Dermis microvascular lymphatic vessel endothelial cell (primary cell): Measurements from ENCODE around the gene ZNF32. TPM values are rescaled to one million over a fixed set of nuclear protein-coding genes. Genes with fewer than 3 reads are reported as not detected.
A peak's percentile ranks its signal among the peaks of the same experiment; 100 is the strongest.

Experiments used
- DNase-seq, 2 donors: peaks; one replicate each; pipeline versions ENCODE4 v3.0.0 to v3.0.0-alpha.2; 2010; ENCODE audit warnings: low read depth in 2 of 2
- total RNA-seq: library from RNA; depleted of rRNA; stranded (reverse); fragments of >200 nt; gene quantifications from 2 replicates; pipeline ENCODE4 v1.2.1, GENCODE V29; 2014

Gene ZNF32
- total RNA-seq, 1 donor from 2014 or later, result 16.3 TPM

GRCh38 chr10:43681220-43681619, 32.5 kb upstream of the ZNF32 start:
- DNase-seq, result no peak

GRCh38 chr10:43680035-43680434, 31.4 kb upstream of the ZNF32 start:
- no peak for DNase-seq

GRCh38 chr10:43679509-43679908, 30.8 kb upstream of the ZNF32 start:
- DNase-seq, result no peak

- DNase-seq, result no peak
Observed at GRCh38 chr10:43678654-43679053, 30.0 kb upstream of the ZNF32 start.

GRCh38 chr10:43676901-43677300, 28.2 kb upstream of the ZNF32 start:
- no peak for DNase-seq

GRCh38 chr10:43676331-43676730, 27.6 kb upstream of the ZNF32 start:
- no peak for DNase-seq

GRCh38 chr10:43674553-43675210, 26.0 kb upstream of the ZNF32 start:
- DNase-seq, result no peak

- no peak for DNase-seq
Observed at GRCh38 chr10:43673471-43673870, 24.8 kb upstream of the ZNF32 start.

GRCh38 chr10:43671659-43672531, 23.2 kb upstream of the ZNF32 start:
- DNase-seq, result peak; percentile 65 to 69

GRCh38 chr10:43669386-43669785, 20.7 kb upstream of the ZNF32 start:
- no peak for DNase-seq

GRCh38 chr10:43667761-43668386, 19.2 kb upstream of the ZNF32 start:
- no peak for DNase-seq

GRCh38 chr10:43667317-43667731, 18.6 kb upstream of the ZNF32 start:
- DNase-seq, result peak in 1 of 2 donors; percentile 26

- DNase-seq, result no peak
Observed at GRCh38 chr10:43666552-43666951, 17.9 kb upstream of the ZNF32 start.

GRCh38 chr10:43665054-43665453, 16.4 kb upstream of the ZNF32 start:
- no peak for DNase-seq

GRCh38 chr10:43658227-43658626, 9.5 kb upstream of the ZNF32 start:
- DNase-seq, result no peak

- no peak for DNase-seq
Observed at GRCh38 chr10:43655311-43655710, 6.6 kb upstream of the ZNF32 start.

- DNase-seq, result no peak
Observed at GRCh38 chr10:43653746-43654145, 5.1 kb upstream of the ZNF32 start.

- no peak for DNase-seq
Observed at GRCh38 chr10:43649185-43649523, 473 bp upstream of the ZNF32 start.

GRCh38 chr10:43648095-43648397, 635 bp downstream of the ZNF32 start:
- DNase-seq, result no peak

- no peak for DNase-seq
Observed at GRCh38 chr10:43647576-43647975, 1.1 kb downstream of the ZNF32 start.

GRCh38 chr10:43645866-43646265, 2.8 kb downstream of the ZNF32 start:
- no peak for DNase-seq

GRCh38 chr10:43644252-43644651, 4.4 kb downstream of the ZNF32 start:
- DNase-seq, result no peak

- no peak for DNase-seq
Observed at GRCh38 chr10:43640603-43641002, 8.1 kb downstream of the ZNF32 start.
